HG03460 (cell line): ENCODE data around the gene TCTN2.

Source experiments
- ATAC-seq: cut with Tn5 transposase; IDR thresholded peaks from one replicate; pipeline ENCODE4 v1.9.1; 2021; ENCODE audit not compliant: unreplicated experiment

The TCTN2 gene

GRCh38 chr12:123734268-123734667 is 63.4 kb downstream of the TCTN2 start:
- no peak for ATAC-seq

GRCh38 chr12:123741937-123742572 is 71.1 kb downstream of the TCTN2 start:
- no peak for ATAC-seq

GRCh38 chr12:123743002-123743401 is 72.1 kb downstream of the TCTN2 start:
- ATAC-seq = no peak

- no peak for ATAC-seq
Measured at GRCh38 chr12:123744836-123745235, 73.9 kb downstream of the TCTN2 start.

GRCh38 chr12:123747309-123747708 is 76.4 kb downstream of the TCTN2 start:
- ATAC-seq = no peak

- no peak for ATAC-seq
Measured at GRCh38 chr12:123748161-123748560, 77.2 kb downstream of the TCTN2 start.

- ATAC-seq = no peak
Measured at GRCh38 chr12:123748661-123749060, 77.7 kb downstream of the TCTN2 start.

- no peak for ATAC-seq
Measured at GRCh38 chr12:123749355-123749754, 78.4 kb downstream of the TCTN2 start.

- ATAC-seq = no peak
Measured at GRCh38 chr12:123750159-123750656, 79.3 kb downstream of the TCTN2 start.

- no peak for ATAC-seq
Measured at GRCh38 chr12:123752046-123752445, 81.1 kb downstream of the TCTN2 start.

- no peak for ATAC-seq
Measured at GRCh38 chr12:123754041-123754772, 83.3 kb downstream of the TCTN2 start.

- no peak for ATAC-seq
Measured at GRCh38 chr12:123757561-123757960, 86.6 kb downstream of the TCTN2 start.
